GM12875 (cell line): Measurements from ENCODE around the gene CASTOR1.

Source experiments
- H3K4me3 ChIP-seq: one replicate; pipeline ENCODE4 v1.5.1; 2011; ENCODE audit warnings: low read depth, low read length, control low read depth
- TF ChIP-seq, protein P1 (sequence below): IDR thresholded peaks from 2 replicates; pipeline ENCODE4 v1.5.1; 2011; ENCODE audit warnings: low read depth, mild to moderate bottlenecking, control low read depth, inconsistent platforms, low read length, moderate library complexity, borderline replicate concordance; ENCODE audit not compliant: insufficient read depth

Gene CASTOR1

GRCh38 chr22:30305906-30306626 lies 16.8 kb upstream of the CASTOR1 start:
- peak overlapping the region; percentile 46 for H3K4me3 ChIP-seq
- TF ChIP-seq, protein P1, sequence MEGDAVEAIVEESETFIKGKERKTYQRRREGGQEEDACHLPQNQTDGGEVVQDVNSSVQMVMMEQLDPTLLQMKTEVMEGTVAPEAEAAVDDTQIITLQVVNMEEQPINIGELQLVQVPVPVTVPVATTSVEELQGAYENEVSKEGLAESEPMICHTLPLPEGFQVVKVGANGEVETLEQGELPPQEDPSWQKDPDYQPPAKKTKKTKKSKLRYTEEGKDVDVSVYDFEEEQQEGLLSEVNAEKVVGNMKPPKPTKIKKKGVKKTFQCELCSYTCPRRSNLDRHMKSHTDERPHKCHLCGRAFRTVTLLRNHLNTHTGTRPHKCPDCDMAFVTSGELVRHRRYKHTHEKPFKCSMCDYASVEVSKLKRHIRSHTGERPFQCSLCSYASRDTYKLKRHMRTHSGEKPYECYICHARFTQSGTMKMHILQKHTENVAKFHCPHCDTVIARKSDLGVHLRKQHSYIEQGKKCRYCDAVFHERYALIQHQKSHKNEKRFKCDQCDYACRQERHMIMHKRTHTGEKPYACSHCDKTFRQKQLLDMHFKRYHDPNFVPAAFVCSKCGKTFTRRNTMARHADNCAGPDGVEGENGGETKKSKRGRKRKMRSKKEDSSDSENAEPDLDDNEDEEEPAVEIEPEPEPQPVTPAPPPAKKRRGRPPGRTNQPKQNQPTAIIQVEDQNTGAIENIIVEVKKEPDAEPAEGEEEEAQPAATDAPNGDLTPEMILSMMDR: no peak

- H3K4me3 ChIP-seq: peak overlapping the region; percentile 46
These were observed 16.2 kb upstream of the CASTOR1 start for GRCh38 chr22:30305519-30305905.

DNA sequence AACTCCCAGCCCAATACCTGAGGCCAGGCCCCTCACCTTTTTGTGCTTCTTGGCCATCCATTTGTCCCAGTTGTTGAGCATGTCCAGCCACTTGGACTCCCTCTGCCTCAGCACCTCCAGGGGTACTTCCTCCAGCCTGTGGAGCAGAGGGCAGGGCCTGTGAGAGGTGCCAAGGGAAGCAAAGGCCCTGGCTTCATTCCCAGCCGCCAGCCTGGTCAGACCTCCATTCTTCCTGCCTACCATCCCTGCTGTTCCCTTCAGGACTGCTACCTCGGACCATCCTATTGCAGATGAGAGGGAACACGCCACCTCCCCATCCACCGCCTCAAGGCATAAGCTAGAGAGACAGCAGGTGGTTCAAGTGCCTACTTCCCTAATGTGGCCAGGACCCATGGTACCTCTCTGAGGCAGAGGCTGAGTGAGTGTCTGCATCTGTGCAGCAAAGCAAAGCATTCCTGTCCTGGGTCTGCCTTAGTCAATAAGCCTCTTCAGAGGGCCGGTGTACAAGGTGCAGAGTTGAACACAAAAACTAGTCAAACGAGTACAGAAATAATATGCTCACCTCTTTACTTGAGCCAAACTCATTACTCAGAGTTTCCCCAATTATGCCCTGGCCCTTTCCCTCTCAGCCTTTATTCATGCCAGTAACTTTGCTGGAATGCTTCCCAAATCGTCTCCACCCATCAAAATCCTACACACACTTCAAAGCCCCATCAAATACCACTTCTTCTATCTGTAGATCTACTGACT lies 15.4 kb upstream of the CASTOR1 start:
- TF ChIP-seq, protein P1: no peak
- no peak overlapping the region for H3K4me3 ChIP-seq

More at GRCh38 chr22:30305519-30305905, 16.2 kb upstream of the CASTOR1 start:
- TF ChIP-seq, protein P1: no peak

DNA sequence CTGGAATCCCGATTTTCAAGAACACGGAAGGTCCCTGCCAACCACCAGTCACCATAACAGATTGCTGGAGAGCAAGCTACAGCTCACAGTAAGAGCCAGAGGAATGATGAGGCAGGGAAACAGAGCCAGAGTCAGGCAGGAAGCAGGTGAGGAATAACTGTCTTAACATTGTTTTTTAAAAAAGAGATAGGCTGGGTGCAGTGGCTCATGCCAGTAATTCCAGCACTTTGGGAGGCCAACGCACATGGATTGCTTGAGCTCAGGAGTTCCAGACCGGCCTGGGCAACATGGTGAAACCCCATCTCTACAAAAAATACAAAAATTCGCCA lies 13.5 kb upstream of the CASTOR1 start:
- TF ChIP-seq, protein P1: no peak
- H3K4me3 ChIP-seq: no peak overlapping the region

GRCh38 chr22:30301995-30302809 lies 12.9 kb upstream of the CASTOR1 start:
- H3K4me3 ChIP-seq: no peak overlapping the region

DNA sequence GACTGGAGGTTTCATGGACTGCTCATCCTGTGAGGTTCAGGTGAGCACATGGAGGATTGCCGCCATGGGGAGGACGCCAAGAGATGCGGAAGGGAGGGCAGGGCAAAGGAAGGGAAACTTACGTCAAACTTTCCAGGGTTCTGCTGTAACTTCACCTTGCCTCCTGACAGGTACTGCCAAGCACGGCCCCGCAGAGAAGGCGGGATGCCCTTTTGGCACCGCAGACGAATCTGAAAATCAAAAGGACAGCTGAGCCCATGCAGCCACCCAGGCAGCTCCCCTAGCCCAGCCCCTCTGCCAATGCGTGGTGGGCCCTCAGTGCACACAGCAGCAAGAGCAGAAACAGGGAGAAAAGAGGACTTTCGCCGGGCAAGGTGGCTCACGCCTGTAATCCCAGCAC lies 10.0 kb upstream of the CASTOR1 start:
- no peak overlapping the region for H3K4me3 ChIP-seq
- TF ChIP-seq, protein P1: no peak

More at GRCh38 chr22:30301995-30302809, 12.9 kb upstream of the CASTOR1 start:
- TF ChIP-seq, protein P1: no peak
